CD4-positive, alpha-beta T cell treated with Interleukin-17A for 1 hour (primary cell): ENCODE results near the gene JARID2.
"Not testable (repeated sequence)": the region's sequence is repeated elsewhere in the genome, so short reads cannot be mapped to it uniquely, and the experiment has no call there.

Source experiments
- DNase-seq: peaks from one replicate; pipeline ENCODE4 v3.0.0-alpha.2; 2020

The JARID2 gene

DNA sequence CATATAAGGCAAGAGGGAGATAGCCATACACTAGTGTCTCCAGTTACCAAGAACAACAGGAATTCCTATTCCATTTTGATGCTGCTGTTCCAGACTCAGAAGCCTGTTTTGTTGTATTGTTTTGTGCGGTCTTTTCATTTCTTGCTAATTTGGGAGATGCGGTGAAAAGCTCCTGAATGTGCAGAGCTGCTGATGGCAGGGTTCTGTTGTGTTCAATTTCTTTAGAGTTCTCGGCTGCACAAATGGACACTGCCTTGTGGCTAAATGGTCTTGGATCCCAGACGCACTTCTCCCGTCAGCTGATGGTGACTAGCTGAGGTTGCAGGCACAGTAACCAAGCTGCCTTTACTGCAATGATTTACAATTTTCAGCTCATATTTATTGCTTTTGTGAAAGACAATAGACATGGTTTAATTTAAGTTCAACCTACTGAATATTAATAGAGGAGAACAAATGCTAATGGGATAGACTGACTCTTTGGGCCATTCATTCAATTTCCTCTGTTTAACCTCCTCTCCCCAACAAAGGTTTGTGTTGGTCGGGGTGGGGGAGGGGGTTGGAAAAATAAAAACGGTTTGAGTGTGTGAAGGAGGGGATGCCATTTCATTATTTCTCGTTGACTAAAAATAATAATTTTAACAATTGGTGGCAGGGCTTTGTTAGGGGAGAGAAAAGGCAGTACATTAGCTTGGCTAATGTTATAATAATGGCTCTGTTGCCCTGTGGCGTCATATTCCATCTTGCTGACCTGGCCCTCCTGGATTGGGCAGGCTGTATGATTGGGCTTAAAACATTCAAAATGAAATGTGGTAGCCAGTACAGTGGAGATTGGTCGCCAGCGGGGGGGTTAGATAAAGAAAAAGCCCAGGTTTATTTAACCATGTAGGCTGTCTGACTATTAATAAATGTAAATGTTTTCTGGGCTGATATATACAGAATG lies 159.5 kb downstream of the JARID2 start:
- DNase-seq = no peak

DNA sequence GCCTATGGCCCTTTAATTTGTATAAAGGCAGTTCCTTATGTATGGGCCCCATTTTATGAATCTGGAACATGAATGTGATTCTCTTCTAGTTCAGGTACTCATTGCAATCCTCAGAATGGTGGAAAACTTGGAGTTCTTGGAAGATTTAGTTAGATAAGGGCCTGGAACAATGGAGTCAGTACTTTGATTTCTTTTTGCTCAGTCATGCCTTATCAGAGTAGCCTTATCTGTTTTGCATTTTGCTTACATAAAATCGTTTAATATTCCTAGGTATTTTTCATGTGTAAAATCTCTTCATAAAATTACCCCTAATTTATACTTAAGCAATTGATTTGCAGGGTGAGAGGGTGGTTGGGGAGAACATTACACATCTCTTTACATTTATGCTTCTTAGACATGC lies 160.6 kb downstream of the JARID2 start:
- DNase-seq = no peak

DNA sequence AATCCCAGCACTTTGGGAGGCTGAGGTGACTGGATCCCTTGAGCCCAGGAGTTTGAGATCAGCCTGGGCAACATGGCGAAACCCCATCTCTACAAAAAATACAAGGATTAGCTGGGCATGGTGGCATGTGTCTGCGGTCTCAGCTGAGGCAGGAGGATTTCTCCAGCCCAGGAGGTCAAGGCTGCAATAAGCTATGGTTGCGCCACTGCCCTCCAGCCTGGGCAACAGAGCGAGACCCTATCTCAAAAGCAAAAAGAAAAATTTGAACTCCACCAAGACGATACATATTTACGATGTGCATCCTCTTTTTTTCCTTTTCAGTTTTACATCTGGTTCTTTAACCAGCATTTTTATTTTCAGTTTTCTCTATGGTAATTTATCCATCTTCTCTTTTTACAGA lies 162.1 kb downstream of the JARID2 start:
- no peak for DNase-seq

- no peak for DNase-seq
These were observed 162.9 kb downstream of the JARID2 start for GRCh38 chr6:15408758-15409157.

- no peak for DNase-seq
These were observed 163.6 kb downstream of the JARID2 start for GRCh38 chr6:15409301-15410125.

DNA sequence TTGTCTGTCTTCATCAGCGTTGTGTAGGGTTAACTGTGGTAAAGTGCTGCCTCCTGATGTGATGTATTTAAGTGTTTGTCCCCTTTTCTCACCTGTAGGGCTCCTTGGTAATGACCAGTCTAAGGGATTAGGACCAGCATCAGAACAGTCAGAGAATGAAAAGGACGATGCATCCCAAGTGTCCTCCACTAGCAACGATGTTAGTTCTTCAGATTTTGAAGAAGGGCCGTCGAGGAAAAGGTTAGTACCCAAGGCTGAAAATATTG lies 164.2 kb downstream of the JARID2 start:
- DNase-seq = no peak

DNA sequence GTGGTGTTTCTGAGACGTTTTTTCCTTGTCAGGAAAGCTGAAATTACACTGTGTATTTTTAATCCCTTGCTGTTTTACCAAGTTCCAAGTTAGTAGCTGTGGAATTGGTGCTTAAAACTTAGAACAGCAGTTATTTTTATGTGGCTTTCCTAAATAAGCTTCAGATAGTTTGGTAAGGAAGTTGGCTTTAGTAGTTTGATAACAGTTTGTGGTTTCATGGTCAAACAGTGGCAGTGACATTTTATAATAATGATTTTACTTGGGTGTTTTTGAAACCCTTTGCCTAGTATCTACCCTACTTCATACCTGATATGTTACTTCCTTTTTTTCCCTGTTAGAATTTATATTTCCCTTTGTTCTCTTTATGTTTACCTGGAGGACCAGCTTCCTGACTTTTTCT lies 164.9 kb downstream of the JARID2 start:
- no peak for DNase-seq

DNA sequence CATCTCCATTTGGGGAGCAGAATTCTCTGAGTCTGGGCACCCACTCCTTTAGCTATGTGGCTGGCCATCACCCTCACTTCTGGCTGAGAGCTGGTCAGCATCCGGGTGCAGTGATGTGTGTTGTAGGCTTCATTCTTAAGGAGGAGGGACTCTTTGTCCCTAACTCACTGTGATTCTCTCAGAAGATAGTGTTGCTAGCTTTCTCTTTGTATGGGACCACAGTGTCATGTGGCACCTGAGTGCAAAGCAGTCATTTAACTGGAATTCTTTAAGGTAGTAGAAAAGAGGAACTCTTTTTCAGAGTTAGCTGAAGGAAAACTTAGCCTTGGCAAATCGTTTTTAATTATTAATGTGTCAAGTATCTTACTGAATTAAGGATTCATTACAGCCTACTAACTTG lies 165.9 kb downstream of the JARID2 start:
- DNase-seq = no peak

DNA sequence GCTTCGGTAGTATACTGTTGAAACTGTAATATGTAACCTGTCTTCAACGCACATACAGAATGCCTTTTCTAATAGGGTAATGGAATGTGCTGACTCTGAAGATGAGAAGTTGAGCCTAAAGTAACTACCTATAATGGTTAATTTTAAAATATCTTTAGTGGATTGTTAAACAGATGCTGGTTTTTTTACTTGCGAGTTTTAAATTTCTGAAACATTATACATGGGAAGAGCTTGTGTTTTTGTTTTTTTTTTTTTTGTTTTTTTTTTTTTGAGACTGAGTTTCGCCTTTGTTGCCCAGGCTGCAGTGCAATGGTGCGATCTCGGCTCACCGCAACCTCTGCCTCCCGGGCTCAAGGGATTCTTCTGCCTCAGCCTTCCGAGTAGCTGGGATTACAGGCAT lies 166.9 kb downstream of the JARID2 start:
- no peak for DNase-seq

- no peak for DNase-seq
These were observed 167.8 kb downstream of the JARID2 start for GRCh38 chr6:15413466-15414234.

DNA sequence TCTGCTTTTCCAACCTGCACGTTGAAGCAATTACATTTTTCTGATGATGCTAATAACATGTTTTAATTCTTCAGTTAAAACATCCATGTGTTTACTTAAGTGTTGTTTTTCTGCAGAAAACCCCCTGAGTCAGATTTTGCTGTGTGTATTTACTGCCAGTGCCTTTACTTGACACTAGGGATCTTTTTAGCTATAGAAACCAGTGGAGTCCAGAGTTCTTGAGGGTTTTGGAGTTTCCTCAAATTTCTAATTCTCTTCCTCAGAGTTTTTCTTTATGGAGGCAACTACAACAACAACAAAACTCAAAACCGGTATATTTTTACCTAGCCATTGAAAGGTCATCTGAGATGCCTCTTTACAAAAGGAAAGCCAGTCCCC lies 168.4 kb downstream of the JARID2 start:
- no peak for DNase-seq

- DNase-seq = not testable (repeated sequence)
These were observed 169.8 kb downstream of the JARID2 start for GRCh38 chr6:15415622-15416021.

GRCh38 chr6:15416932-15417509 lies 171.2 kb downstream of the JARID2 start:
- DNase-seq = no peak

GRCh38 chr6:15417811-15418210 lies 171.9 kb downstream of the JARID2 start:
- DNase-seq = no peak

GRCh38 chr6:15419493-15419892 lies 173.6 kb downstream of the JARID2 start:
- DNase-seq = no peak

DNA sequence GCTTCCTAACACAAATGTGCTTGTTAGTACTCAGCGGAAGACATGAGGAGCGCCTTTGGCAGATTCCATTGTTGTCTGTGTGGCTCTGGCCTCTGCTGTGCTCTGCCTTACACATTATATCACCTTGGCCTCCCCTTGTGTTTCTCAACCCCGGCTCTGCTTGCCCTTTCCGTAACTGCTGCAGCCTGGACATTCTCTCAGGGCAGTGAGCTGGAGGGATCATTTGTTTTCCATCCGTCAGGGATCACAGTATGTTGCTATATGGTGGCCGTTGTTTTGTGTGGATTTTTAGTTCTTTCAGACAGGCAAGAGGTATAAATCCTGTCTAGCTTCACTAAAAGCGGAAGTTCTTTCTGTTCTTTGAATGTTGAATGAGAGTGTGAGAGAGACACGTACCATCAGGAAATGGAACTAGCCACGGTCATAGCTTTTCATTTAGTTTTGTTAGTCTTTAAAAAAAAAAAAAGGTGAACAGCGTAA lies 175.1 kb downstream of the JARID2 start:
- DNase-seq = no peak

DNA sequence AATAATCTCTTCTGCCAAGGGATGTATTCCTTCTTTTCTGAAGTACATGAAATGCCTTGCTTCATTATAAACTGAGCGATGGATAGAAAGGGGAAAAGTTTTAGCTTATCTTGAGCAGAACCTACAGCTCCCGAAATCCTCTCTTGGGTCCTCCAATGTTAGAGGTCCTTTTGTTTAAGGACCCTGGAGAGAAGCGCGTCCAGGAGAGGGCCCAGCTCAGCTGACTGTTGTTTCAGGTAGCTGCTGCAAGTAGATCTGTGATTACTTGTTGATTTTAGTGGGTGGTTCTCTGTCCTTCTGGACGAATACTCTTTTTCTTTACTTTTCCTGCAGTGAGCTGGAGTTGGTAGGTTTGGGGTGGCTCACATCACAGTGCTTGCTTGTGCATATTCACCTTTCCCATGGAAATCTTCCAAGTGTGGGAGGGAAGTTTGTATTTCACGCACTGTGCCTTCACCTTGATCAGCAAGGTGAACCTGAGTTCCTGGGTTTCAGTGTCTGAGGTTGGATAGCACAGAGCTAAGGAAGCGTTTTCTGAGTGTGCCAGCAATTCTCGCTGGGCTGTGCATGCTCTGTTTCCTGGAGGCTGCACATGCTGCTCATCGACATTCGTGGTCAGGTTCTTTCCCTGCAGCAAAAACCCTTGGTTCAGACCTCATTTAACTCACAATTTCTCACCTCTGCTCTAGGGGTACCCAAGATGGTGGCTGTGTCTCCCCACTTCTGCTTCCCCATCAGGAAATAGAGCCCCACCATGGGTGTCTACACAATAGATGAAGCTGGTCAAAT lies 176.3 kb downstream of the JARID2 start:
- no peak for DNase-seq

DNA sequence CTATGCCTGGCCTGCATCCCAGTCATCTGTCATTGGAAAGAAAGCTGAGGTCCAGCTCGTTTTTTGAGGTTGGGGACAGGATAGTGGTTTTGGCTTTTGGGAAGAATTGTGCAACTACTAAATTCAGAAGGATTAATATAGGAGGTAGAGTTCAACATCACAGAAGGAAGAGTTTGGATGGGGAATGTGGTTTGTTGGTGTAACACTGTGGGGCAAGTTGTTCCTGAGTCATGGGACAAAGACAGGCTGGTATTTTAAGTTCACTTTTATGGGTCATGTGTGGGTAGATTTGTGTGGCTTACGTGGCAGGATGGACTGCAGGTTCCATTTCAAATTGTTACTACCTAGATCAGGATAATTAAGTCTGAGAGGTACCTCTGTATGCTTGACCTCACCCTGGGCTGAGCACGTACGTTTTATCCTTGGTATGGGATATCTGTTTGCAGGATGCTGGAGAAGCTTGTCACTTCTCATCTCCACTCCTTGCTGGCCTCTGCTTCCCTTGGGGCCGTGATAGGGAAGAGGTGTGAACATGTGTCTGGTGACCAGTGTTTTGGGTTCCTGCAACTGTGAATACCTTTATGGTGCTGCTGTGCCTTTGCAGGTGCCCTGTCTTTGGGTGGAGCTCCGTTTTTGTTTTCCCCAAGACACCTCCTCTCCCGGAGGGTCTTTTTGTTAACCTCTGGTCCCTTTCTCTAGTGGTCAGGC lies 177.6 kb downstream of the JARID2 start:
- DNase-seq = no peak

DNA sequence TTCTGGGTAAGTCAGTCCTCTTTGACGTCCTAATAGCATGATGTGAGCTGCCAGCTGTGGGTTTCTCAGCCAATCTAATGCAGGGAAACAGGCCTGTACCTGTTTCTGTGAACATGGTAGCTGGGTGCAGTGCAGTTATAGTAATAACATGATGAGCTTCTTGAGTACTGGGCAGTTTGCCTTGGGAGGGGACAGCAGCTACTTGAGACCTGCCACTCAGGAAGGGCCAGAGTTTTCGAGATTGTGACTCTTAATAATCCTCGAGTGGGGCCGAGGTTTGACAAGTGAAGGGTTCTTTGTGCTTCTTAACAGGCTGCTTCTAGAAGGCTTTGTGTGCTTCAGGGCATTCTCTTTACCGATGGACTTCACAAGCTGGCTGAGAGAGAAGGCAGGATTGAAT lies 180.1 kb downstream of the JARID2 start:
- no peak for DNase-seq

DNA sequence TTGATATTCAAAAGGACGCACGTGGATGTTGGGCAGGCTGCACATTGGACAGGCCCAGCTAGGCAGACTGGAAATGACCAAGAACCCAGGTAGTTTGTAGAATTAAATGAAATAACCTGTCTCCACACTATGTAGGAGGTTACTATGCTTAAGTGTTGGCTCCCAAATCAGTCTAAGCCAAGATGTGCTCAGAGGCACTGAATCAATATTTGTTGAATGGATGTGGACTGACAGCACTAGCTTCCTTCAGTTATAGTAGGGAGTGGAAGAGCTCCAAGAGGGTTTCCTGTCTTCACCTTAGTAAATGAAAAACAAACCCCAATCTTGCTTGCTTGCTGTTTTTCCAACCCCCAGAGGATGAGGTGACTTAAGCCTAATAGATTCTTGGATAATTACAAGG lies 180.5 kb downstream of the JARID2 start:
- DNase-seq = no peak

GRCh38 chr6:15426901-15427300 lies 181.0 kb downstream of the JARID2 start:
- DNase-seq = no peak
